Measurements from ENCODE around the gene TCF3. TPM values are rescaled to one million over a fixed set of nuclear protein-coding genes. Genes with fewer than 3 reads are reported as not detected.

Gene TCF3
- total RNA-seq, 3 donors from 2014 or later (not counting 1 experiment from before 2014, with no cell fraction given) = 54.5 to 72.2 (median 64.3) TPM

DNA sequence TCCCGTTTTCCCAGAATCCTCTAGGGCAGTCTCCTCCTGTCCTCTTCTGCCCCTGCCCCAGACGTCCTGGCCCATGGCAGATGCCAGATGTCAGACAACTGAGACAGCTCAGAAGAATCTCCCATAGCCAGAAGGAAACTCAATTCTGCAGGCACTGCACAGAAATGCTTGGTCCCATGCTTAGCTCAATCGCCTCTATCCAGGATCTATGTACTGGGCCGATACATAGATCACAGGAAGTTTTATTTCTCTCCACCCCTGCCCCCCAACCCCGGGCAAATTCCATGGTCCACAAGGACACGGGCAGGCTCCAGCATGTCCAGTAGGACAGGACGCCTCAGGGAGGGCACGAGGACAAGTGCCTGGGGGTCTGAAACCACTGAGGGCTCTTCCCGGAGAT lies 64.5 kb downstream of the TCF3 start:
- Histone ChIP-seq H3K36me3 (ENCODE audit: control insufficient read depth, insufficient read depth, low read length) (peaks cover 5% of the 10 kb centered on the region), H3K27ac (ENCODE audit: low read length) (no peak overlapping the region), H3K4me1 (ENCODE audit: control insufficient read depth, insufficient read depth, low read length) (peaks cover 20% of the 10 kb centered on the region), H3K9me3 (ENCODE audit: control insufficient read depth, insufficient read depth, low read length) (no peaks in the 10 kb centered on the region), H3K27me3 (ENCODE audit: control insufficient read depth, insufficient read depth, low read length) (no peaks in the 10 kb centered on the region), H3K4me3 (ENCODE audit: low read length) (no peak overlapping the region)
- no peaks in the 10 kb centered on the region for H3K9me3 Mint-ChIP-seq
- no peaks in the 10 kb centered on the region for H3K27me3 Mint-ChIP-seq (ENCODE audit: low read depth in 2 of 2)
- no peak overlapping the region for H3K27ac Mint-ChIP-seq
- peaks cover 8 to 23% of the 10 kb centered on the region in 2 donors for H3K4me1 Mint-ChIP-seq
- H3K36me3 Mint-ChIP-seq = no peaks in the 10 kb centered on the region
- WGBS (ENCODE audit: insufficient coverage) = 92% methylated on average over 9 of the region's 9 CpGs
- intact Hi-C loops (cut with micrococcal nuclease) = no loop called here
- H3K4me3 Mint-ChIP-seq = no peak overlapping the region
- no peak for ATAC-seq
- TF ChIP-seq CTCF (IDR thresholded peaks at IDR 0.05) = no peak
- no peak for DNase-seq

DNA sequence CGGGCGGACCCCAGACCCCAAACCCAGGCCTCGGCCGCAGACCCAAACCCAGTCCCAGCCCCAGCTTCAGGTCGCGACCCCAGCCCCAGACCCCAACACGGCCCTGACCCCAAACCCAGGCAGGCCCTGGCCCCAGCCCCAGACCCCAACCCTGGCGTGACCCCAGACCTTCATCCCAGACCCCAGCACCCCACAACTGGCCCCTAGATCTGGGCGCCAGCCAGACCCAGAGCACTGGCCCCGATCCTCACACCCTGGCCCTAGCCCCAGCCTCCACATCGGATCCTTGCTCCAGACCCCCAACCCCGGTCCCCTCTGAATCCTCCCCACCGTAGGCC lies 67.2 kb downstream of the TCF3 start:
- Mint-ChIP-seq H3K9me3 (no peaks in the 10 kb centered on the region), H3K27ac (no peak overlapping the region), H3K4me3 (no peak overlapping the region), H3K36me3 (no peaks in the 10 kb centered on the region), H3K4me1 (peaks cover 0 to 8% of the 10 kb centered on the region in 2 donors), H3K27me3 (ENCODE audit: low read depth in 2 of 2) (no peaks in the 10 kb centered on the region)
- no peak for TF ChIP-seq CTCF (IDR thresholded peaks at IDR 0.05)
- DNase-seq = no peak
- intact Hi-C loops (cut with micrococcal nuclease) = no loop called here
- whole genome bisulfite sequencing (ENCODE audit: insufficient coverage) = 98% methylated on average over 13 of the region's 13 CpGs
- Histone ChIP-seq H3K27me3 (ENCODE audit: control insufficient read depth, insufficient read depth, low read length) (no peaks in the 10 kb centered on the region), H3K36me3 (ENCODE audit: control insufficient read depth, insufficient read depth, low read length) (peaks cover 25% of the 10 kb centered on the region), H3K4me3 (ENCODE audit: low read length) (no peak overlapping the region), H3K27ac (ENCODE audit: low read length) (no peak overlapping the region), H3K9me3 (ENCODE audit: control insufficient read depth, insufficient read depth, low read length) (no peaks in the 10 kb centered on the region), H3K4me1 (ENCODE audit: control insufficient read depth, insufficient read depth, low read length) (peaks cover 2% of the 10 kb centered on the region)
- no peak for ATAC-seq

DNA sequence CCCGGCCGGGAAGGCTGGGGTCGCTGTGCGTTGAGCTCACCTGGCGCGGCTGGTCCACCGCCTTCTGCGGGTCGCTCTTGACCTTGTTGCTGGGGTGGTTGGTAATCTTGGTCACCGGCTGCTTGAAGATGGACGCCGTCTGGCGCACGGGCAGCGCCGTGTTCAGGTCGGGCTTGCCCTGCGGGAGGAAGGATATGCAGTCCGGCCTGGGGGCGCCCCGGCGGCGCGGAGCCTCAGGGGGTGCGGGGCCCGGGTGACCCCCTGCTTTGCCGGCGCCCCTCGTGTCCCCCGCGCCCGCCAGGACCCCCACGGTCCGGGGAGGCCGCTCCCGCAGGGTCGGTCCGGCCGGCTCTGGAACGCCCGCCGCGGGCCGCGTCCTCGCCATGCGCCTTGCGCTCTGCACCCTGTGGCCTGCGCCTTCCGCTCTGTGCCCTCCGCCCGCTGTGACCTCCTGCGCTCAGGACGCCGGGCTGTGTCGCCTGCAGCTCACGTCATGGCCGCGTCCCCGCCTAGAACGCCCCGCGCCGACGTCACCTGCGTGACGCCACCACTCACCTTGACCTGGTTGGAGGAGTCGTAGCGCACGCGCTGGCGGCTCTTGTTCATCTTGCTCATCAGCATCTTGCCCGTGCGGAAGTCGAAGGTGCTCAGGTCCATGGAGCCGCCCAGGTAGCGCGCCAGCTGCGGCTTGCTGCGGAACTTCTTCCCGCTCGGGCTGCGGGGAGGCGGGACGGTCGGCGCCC lies 67.7 kb downstream of the TCF3 start:
- 97% methylated on average over 87 of the region's 87 CpGs for WGBS (ENCODE audit: insufficient coverage)
- Histone ChIP-seq H3K4me3 (ENCODE audit: low read length) (no peak overlapping the region), H3K4me1 (ENCODE audit: control insufficient read depth, insufficient read depth, low read length) (no peaks in the 10 kb centered on the region), H3K27me3 (ENCODE audit: control insufficient read depth, insufficient read depth, low read length) (no peaks in the 10 kb centered on the region), H3K36me3 (ENCODE audit: control insufficient read depth, insufficient read depth, low read length) (peaks cover 29% of the 10 kb centered on the region), H3K27ac (ENCODE audit: low read length) (no peak overlapping the region), H3K9me3 (ENCODE audit: control insufficient read depth, insufficient read depth, low read length) (no peaks in the 10 kb centered on the region)
- Mint-ChIP-seq H3K4me3 (no peak overlapping the region), H3K36me3 (no peaks in the 10 kb centered on the region), H3K27ac (no peak overlapping the region), H3K4me1 (peaks cover 0 to 6% of the 10 kb centered on the region in 2 donors), H3K9me3 (no peaks in the 10 kb centered on the region), H3K27me3 (ENCODE audit: low read depth in 2 of 2) (no peaks in the 10 kb centered on the region)
- intact Hi-C loops (cut with micrococcal nuclease) = no loop called here
- ATAC-seq (no peak), DNase-seq (no peak)
- no peak for TF ChIP-seq CTCF (IDR thresholded peaks at IDR 0.05)

- Mint-ChIP-seq H3K27me3 (ENCODE audit: low read depth in 2 of 2) (no peaks in the 10 kb centered on the region), H3K36me3 (no peaks in the 10 kb centered on the region), H3K27ac (no peak overlapping the region), H3K9me3 (no peaks in the 10 kb centered on the region), H3K4me3 (no peak overlapping the region), H3K4me1 (no peaks in the 10 kb centered on the region)
- H3K9me3 ChIP-seq (ENCODE audit: control insufficient read depth, insufficient read depth, low read length) = no peaks in the 10 kb centered on the region
- DNase-seq (no peak), ATAC-seq (no peak)
- intact Hi-C loops (cut with micrococcal nuclease) = no loop called here
- H3K27me3 ChIP-seq (ENCODE audit: control insufficient read depth, insufficient read depth, low read length) = no peaks in the 10 kb centered on the region
- H3K36me3 ChIP-seq (ENCODE audit: control insufficient read depth, insufficient read depth, low read length) = peaks cover 37% of the 10 kb centered on the region
- no peaks in the 10 kb centered on the region for H3K4me1 ChIP-seq (ENCODE audit: control insufficient read depth, insufficient read depth, low read length)
- no peak overlapping the region for H3K4me3 ChIP-seq (ENCODE audit: low read length)
- no peak for TF ChIP-seq CTCF (IDR thresholded peaks at IDR 0.05)
- no peak overlapping the region for H3K27ac ChIP-seq (ENCODE audit: low read length)
- WGBS (ENCODE audit: insufficient coverage) = 96% methylated on average over 8 of the region's 9 CpGs
These were observed 70.2 kb downstream of the TCF3 start for GRCh38 chr19:1582201-1582600.
